HS-27A (cell line): ENCODE results near the gene MRPL53.
"Not testable (repeated sequence)": the region's sequence is repeated elsewhere in the genome, so short reads cannot be mapped to it uniquely, and the experiment has no call there.

Experiments
- DNase-seq: peaks from one replicate; pipeline ENCODE4 v3.0.0-alpha.2; 2012; ENCODE audit warnings: low read depth, missing footprints

The MRPL53 gene

DNA sequence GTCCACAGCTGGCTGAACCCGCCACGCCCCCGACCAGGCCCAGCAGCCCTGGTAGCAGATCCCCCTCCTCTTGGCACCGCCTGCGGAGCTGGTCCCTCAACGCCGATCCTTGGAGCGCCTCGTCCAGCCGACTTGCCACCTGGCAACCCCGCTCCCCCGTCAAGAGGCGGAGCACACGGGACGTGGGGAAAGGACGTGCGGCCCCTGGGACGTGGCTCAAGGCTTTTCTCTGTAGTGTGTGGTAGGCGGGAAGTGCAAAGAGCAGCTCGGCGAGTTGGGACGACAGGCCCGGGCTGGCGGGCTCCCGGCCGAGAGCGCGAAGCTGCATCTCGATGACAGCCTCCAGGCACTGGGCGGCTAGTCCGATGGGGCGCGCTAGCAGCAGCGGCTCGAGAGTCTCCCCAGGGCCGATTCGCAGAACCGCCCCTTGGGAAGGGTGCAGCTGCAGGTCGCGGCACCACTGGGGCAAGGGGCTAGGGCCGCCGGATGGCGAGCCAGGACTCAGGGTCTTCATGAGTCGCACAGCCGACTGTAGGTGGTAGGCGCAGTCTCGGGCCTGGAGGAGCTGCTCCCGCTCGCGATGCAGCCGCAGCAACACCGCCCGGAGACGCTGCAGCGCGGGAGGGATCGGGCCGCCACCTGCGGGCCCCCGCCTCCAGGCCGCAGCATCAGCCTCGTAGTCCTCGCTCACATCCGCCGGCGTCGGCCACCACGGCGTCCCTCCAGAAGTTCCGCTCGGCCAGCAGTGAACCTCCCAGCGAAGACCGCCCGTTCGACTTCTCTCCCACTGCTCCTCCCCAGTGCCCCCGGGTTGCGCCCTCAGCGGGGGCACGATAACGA lies 9.7 kb upstream of the MRPL53 start:
- DNase-seq = no peak

DNA sequence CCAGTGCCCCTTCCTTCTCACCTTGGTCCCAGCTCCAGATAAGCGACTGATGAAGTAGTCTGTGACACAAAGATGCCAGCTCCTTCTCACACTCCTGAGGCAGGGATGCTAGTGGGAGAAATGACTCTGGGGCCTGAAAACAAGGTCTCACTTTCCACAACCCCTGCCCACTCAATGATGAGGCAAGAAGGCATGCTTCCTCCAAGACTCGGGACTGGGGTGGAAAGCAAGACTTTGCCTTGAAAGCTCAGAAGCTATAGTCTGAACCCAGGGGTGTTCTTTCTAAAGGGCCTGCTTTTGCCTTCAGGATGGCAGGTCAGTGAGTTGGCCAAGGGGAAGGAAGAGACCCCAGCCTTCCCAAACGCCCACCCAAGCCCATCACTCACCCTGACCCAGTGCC lies 9.0 kb upstream of the MRPL53 start:
- no peak for DNase-seq

DNA sequence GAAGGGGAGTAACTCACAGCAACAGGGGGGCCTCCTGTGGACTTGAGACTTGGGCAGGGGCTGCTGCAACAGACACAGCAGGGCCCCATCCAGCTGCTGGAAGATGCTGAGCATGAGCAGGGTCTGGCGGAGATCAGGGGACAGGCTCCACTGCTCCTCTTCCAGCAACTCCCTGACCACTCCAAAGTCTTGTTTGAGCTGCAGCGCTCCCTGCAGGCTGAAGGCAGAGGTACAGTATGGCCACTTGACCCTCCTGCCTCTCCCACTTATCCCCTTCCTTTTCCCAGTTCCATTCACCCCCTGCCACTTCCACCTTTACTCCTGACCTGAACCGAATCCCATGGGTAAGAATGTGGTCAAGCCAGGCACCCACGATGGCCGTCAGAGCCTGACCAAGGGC lies 2.4 kb upstream of the MRPL53 start:
- no peak for DNase-seq

DNA sequence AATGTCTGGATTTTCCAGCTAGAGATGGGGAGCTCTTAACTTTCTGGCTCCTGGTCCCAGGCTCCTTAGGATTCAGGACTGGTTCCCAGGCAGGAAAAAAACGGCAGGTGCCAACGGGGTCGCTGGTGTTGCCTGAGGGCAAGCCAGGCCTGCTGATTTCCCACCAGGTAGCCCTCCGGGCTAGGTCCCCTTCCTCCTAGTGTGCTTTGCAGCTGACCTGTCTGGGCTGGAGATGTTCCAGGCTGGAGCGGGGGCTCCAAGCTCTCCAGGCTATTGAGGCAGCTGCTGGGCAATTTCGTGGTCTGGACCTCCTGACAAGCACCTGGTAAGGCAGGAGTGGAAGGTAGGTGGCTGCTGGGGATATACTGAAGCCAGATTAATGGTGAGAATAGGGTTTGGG lies 2.0 kb upstream of the MRPL53 start:
- no peak for DNase-seq

DNA sequence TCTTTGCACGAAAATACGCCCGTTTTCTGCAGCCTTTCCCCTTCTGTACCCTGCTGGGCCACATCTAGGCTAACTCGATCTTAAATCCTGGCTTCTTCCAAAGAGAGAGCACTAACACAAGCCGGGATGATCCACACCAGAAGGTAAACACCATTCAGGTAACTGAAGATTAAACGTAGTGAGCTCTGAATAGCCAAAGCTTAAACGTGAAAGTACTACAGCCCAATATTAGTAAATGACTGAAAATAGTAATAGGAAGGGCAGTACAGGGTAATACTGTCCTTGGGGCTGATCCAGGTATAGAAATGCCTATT lies 422 bp upstream of the MRPL53 start:
- no peak for DNase-seq

DNA sequence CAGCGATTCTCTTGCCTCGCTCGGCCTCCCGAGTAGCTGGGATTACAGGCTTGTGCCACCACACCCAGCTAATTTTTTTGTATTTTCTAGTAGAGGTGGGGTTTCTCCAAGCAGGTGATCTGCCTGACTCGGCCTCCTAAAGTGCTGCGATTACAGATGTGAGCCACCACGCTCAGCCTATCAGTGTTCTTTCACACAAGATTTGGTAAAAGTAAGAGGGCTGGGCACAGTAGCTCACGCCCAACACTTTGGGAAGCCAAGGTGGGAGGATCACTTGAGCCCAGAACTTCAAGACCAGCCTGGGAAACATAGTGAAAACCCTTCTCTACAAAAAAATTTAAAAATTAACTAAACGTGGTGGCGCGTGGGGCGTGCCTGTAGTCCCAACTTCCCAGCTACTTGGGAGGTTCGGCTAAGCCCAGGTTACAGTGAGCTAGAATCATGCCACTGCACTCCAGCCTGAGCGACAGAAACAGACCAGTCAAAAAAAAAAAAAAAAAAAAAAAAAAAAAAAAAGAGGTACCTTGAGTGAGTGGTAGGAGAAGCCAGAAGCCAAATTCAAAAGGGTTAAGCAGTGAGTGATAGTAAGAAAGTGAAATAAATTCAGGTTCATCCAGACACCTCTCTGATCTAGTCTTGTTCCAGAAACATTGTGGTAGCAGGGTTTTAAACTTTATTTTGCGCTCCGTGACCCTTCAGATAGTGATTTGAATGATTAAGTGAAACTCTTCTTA lies 981 bp downstream of the MRPL53 start:
- DNase-seq = no peak

DNA sequence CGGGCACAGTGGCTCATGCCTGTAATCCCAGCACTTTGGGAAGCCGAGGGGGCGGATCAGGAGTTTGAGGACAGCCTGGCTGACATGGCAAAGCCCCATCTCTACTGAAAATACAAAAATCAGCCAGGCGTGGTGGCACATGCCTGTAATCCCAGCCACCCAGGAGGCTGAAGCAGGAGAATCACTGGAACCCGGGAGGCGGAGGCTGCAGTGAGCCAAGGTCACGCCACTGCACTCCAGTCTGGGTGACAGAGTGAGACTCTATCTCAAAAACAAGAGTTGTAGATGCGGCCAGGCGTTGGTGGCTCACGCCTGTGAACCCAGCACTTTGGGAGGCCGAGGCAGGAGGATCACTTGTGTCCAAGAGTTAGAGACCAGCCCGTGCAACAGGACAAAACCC lies 1.7 kb downstream of the MRPL53 start:
- DNase-seq = not testable (repeated sequence)

DNA sequence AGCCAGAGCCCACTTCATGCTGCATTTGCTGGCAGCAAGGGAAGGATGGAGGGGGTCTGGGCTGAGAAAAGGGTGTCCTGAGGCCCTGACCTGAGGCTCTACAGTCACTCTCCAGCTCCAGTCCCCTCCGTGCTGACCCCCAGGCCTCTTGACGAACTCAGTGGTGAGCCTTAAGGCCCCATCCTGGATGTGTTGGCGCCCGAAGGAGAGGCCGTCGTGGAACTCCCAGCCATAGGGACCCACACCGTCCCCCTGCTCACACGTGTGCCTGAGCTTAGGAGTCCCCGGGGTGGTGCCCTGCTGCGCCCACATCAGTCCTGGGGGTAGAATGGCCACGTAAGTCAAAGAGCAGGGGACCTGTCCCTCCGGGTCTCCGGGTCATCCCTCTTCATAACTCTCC lies 8.1 kb downstream of the MRPL53 start:
- no peak for DNase-seq

DNA sequence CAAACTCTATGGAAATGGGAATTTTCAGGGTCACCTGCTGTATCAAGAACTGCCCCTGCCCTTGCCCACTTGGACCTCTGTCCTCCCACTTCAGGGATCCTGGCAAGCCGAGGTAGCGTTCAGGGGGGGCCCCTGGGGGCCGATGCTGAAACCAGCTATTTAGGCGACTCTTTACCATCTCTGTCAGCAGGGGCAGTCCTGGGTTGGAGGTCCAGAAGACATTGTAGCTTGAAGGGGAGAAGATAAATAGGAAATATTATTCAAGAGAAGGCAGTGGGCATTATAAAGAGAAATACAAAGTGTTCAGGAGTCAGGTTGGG lies 9.7 kb downstream of the MRPL53 start:
- DNase-seq = no peak

DNA sequence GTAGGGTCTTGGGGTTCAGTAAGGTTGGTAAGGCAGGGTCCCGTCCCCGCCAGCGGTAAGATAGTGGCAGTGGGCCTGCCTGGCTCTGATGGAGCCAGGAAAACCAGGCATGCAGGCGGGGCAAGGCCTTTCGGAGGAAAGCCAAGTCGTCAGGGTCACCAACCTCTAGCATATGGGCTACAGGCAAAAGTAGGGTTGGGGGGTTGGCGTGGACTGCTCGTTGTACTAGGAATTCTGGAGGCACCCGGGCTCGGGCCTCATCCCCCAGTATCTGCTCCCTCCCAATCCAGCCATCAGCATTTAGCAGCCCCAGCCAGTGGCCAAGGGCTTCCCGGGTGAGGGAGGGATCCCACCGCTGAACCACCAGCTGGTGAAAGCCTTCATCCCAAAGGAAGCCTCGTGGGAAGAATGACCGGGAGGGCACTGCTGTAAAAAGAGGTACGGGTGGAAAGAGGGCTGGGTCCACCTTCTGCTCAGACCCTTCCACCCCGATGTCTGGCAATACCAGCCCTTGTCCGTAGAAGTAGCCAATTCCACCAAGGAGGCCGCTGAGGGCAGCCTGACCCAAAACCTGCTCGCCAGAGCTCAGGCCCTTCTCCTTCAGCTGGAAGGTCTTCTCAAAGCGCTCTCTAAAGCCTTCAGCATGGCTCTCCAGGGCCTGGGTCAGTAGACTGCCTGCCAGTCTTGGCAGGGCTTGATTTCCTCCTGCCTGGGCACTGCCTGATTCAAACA lies 10.3 kb downstream of the MRPL53 start:
- no peak for DNase-seq

DNA sequence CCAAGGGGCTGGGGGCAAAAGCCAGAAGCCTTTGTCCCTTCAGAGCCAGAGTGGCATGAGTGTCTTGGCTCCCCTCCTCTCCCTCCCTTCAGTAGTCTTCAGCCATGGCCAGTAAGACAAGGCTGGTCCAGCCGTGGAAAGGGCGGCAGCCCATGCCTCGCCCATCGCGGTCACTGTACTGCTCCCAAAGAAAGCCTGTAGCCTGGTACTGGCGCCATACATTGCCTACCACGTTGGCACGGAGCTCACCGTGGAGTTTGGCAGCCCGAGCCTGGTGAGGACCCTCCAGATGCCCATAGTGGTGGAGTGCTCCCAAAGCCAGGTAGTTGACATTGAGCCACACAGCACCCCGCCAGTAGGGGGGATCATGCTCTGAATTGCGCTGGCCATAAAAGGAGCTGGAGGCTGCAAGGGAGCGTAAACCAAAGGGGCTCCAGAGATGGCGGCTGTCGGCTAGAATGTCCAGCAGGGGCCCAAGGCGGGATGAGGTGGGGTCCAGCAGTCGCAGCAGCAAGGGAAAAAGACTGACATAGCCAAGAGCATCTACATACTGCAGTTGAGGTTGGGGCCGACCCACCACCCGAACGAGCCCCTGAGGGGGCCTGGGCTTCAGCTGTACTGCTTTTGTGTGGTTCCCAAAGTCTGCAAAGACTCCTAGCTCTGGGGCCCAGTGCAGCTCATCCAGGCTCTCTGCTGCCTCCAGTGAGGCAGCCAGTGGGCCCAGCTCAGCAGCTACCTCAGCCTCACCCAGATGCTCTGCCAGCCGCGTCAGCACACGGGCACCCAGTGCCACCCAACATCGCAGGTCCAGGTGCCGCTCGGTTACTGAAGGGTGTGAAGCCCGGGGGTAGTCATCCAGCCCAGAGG lies 11.1 kb downstream of the MRPL53 start:
- no peak for DNase-seq

DNA sequence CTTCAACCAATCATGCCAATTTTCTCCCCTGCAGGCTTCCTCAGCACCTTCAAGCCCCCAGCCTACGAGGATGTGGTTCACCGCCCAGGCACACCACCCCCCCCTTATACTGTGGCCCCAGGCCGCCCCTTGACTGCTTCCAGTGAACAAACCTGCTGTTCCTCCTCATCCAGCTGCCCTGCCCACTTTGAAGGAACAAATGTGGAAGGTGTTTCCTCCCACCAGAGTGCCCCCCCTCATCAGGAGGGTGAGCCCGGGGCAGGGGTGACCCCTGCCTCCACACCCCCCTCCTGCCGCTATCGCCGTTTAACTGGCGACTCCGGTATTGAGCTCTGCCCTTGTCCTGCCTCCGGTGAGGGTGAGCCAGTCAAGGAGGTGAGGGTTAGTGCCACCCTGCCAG lies 12.3 kb downstream of the MRPL53 start:
- not testable (repeated sequence) for DNase-seq

DNA sequence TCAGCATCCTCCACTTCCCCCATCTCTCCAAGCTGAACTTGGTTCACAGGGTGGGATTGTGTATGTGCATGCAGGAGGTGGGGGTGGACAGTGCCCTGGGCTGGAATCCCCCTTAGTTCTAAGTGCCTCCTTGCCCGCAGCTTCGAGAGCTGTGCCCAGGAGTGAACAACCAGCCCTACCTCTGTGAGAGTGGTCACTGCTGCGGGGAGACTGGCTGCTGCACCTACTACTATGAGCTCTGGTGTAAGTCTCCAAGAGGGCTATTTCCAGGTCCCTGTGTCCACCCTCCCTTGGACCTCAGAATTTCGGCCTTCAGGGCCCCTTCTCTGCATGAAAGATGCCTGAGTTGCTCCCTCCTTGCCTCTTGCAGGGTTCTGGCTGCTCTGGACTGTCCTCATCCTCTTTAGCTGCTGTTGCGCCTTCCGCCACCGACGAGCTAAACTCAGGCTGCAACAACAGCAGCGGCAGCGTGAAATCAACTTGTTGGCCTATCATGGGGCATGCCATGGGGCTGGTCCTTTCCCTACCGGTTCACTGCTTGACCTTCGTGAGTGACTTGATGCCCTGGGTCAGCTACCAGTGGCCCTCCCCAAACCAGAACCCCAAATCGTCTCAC lies 12.9 kb downstream of the MRPL53 start:
- DNase-seq = not testable (repeated sequence)

DNA sequence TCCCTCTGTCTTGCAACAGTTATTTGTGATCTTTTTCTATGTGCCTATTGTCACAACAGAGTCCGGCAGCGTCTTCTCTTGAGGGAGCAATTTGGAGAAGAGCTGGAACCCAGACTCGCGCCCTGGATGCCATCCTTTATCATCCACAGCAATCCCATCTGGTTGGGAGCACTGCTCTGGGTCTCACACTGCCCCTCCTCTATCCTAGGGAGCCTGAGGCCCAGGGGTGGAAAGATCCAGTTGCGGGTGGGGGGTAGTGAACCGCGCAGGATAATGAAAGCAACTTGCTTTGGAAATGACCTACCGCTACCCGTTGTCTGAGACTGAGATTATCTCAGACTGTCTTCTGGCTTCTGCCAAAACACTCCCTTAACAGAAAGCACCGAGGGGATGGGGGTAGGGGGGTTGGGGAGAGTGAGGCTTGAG lies 13.5 kb downstream of the MRPL53 start:
- DNase-seq = no peak

DNA sequence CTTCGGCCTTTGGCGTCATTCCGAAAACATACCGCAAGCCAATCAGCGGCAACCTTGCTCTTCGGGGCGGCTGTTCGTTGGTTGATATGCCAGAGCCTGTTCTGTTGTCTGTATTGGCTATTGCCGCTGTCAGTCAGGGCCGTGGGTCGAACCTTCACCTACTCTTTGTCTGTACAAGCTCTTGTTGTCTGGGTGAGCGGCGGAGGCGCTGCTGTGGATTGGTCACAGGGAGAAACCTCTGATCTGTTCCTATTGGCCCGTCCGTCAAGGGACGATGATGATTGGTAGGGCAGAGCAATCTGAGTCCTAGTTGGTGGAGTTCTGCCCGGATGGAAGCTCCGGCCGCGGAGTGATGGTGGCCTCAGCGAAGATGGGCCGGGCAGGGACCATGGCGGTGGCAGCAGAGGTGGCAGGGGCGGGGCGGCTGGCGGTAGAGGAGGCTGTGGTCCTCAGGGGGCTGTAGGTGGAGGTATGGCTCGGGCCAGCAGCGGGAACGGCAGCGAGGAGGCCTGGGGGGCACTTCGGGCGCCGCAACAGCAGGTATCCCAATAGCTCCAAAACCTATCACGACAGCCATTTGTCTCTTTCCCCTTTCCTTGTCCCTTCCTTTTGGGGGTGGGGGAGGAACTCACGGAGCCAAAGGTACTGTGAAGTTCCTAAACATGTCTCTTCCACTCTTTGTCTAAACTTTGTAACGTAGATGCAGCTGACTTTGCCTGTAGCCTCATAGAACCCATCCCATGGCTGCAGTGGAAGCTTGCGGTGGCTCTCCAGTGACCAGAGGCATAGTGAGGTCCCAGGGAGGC lies 14.1 kb downstream of the MRPL53 start, which contains the start of gene WBP1:
WBP1 (plus strand) TSS at position 307 of the 806 bp plus-strand sequence; CDS start at position 472, 165 bp downstream.
- peak; percentile 100 for DNase-seq

DNA sequence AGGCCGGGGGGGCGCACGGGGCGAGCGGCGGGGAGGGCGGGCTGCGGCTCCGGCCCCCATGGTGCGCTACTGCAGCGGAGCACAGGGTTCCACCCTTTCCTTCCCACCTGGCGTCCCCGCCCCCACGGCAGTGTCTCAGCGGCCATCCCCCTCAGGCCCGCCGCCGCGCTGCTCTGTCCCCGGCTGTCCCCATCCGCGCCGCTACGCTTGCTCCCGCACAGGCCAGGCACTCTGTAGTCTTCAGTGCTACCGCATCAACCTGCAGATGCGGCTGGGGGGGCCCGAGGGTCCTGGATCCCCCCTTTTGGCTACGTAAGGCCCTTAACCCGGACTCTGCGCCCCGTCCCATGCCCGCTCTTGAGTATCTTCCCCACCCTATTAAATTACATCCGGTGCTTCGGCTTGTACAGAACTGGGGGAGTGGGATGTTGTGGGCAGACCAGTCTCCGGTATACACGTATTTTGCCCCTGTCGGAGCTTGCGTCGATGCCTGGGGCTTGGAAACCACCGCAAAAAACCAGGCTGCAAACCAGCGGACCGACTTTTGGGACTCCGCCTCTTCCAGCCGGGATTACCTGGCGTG lies 14.8 kb downstream of the MRPL53 start:
- no peak for DNase-seq

DNA sequence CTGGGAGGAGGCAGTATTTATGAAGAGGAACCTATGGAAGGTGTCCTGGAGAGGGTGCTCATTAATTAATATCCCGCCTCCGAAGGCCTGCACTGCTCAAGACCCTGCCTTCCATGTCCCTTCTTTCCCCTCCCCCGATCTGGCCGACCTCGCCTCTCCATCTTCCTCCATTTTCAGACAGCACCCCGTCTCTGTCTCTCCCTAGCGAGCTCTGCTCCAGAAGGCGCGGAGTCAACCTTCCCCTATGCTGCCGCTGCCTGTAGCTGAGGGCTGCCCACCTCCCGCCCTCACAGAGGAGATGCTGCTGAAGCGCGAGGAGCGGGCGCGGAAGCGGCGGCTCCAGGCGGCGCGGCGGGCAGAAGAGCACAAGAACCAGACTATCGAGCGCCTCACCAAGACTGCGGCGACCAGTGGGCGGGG lies 15.3 kb downstream of the MRPL53 start:
- DNase-seq = no peak

DNA sequence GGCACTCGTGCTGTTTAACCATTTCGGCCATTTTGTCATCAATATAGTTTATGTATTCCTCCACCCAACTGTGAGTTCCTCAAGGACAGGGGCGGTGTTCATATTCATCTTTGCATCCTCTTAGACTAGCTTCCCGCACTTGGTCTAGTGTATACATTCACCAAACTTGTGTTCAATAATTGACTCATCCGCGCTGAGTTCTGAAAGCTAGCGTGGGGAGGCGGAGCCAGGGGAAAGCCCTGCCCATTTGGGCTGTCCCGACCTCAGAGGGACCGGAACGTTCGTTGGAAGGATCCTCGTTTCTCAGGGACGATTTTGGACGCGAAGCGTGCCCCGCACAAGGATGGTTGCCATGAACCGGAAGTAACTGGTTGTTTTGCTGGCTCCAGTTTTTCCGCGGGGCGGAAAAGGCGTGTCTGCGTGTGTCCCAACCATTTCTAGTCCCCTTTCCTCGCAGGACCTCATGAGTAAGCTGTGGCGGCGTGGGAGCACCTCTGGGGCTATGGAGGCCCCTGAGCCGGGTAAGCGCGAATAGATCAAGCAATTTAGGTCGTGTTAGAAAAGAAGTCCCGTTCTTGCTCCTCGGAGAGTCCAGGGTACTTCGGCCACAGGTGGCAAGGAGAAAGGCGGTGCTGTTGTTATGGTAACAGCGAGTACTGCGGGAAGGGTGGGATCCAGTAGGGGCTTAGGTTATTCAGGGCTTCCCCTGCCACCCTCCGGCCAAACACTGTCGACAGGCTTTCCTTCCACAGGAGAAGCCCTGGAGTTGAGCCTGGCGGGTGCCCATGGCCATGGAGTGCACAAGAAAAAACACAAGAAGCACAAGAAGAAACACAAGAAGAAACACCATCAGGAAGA lies 17.6 kb downstream of the MRPL53 start, which contains the start of gene INO80B:
INO80B (plus strand) TSS at position 434 of the 858 bp plus-strand sequence; CDS start at position 464, 30 bp downstream.
- DNase-seq = peak; percentile 97

DNA sequence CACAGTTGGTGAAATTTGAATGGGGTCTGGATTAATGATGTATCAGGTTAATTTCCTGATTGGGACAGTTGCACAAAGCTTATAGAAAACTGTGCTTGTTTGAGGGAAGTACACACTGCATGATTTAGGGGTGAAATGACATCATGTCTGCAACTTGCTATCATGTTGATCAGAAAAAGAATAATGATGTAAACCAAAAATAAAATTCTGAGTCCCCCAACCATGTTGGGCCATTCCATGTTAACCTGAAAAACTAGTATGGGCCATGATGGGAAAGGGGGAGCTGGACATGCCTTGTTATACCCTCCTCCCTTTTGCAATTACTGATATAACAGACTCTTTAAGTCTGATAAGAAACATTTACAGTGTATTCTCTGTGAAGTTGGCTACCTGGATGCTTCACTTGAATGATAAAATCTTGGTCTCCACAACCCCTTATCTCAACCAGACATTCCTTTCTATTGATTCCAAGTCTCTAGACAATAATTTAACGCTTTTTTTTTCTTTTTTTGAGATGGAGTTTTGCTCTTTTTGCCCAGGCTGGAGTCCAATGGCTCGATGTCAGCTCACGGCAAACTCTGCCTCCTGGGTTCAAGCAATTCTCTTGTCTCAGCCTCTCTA lies 21.8 kb downstream of the MRPL53 start:
- no peak for DNase-seq
